Vagina (tissue), 2 donors: ENCODE data around the gene ZFYVE16. TPM values are rescaled to one million over a fixed set of nuclear protein-coding genes. Genes with fewer than 3 reads are reported as not detected.
"Not testable (repeated sequence)": the region's sequence is repeated elsewhere in the genome, so short reads cannot be mapped to it uniquely, and the experiment has no call there.

ENCODE experiments used
- DNase-seq, 2 donors: peaks; one replicate each; pipeline ENCODE4 v3.0.0-alpha.2; 2017; ENCODE audit errors: extremely low spot score in 2 of 2
- H3K27ac ChIP-seq: fragments of 200-600 bp; sonication (generic); one replicate; pipeline ENCODE4 v1.5.1; 2019
- H3K27me3 ChIP-seq: fragments of 200-600 bp; sonication (generic); one replicate; pipeline ENCODE4 v1.5.1; 2019
- H3K36me3 ChIP-seq, 2 donors: fragments of 200-600 bp; sonication (generic); one replicate each; pipeline ENCODE4 v1.5.1; 2017 to 2019
- H3K4me1 ChIP-seq: fragments of 200-600 bp; sonication (generic); one replicate; pipeline ENCODE4 v1.5.1; 2019
- H3K4me3 ChIP-seq, 2 donors: fragments of 200-600 bp; sonication (generic); 1 replicate in 1 of 2; 2 replicates in 1 of 2; pipeline ENCODE4 v1.5.1; 2016 to 2019
- H3K9me3 ChIP-seq: fragments of 200-600 bp; sonication (generic); one replicate; pipeline ENCODE4 v1.5.1; 2019
- POLR2A ChIP-seq, 2 donors: fragments of 450-650 bp; IDR thresholded peaks; one replicate each; pipeline ENCODE4 v1.6.1; 2017; ENCODE audit warnings: antibody characterized with exemption in 2 of 2, mild to moderate bottlenecking in 2 of 2, moderate library complexity in 2 of 2
- POLR2AphosphoS5 ChIP-seq, 2 donors: sonication (generic); formaldehyde crosslinking; IDR thresholded peaks; one replicate each; pipeline ENCODE4 v1.9.0; 2017; ENCODE audit warnings: antibody characterized with exemption in 2 of 2, mild to moderate bottlenecking in 2 of 2, low read depth in 1 of 2; ENCODE audit not compliant: insufficient read depth in 1 of 2
- intact Hi-C: fragments of 100-400 bp; cut with DNase I; formaldehyde crosslinking; loops from one replicate; pipeline ENCODE4 v1.15.1; 2023
- total RNA-seq: library from RNA; depleted of rRNA; stranded (reverse); fragments of >200 nt; gene quantifications from one replicate; pipeline ENCODE4 v1.2.3, GENCODE V29; 2016
- TF ChIP-seq, protein P1 (sequence below), 3 experiments: fragments of 450-650 bp in 2 of 3; fragments of 200-600 bp in 1 of 3; sonication (generic) in 1 of 3; IDR thresholded peaks; one replicate each; pipeline ENCODE4 v1.5.1; 2017 to 2019; ENCODE audit warnings: antibody characterized with exemption in 3 of 3, mild to moderate bottlenecking in 2 of 3, moderate library complexity in 2 of 3

Gene ZFYVE16
- total RNA-seq, 1 donor from 2014 or later: 28.2 TPM

DNA sequence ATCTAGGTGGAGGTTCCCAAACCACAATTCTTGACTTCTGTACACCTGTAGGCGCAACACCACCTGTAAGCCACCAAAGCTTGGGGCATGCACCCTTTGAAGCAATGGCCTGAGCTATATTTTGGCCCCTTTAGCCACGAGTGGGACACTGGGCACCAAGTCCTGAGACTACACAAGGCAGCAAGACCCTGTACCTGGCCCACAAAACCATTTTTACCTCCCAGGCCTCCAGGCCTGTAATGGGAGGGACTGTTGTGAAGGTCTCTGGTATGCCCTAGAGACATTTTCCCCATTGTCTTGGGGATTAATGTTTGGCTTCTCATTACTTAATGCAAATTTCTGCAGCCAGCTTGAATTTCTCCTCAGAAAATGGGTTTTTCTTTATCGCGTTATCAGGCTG is 55.4 kb downstream of the ZFYVE16 start:
- Histone ChIP-seq H3K27ac (no peak overlapping the region), H3K4me3 (no peak overlapping the region), H3K9me3 (no peaks in the 10 kb centered on the region), H3K27me3 (no peaks in the 10 kb centered on the region), H3K36me3 (peaks cover 0 to 41% of the 10 kb centered on the region in 2 donors), H3K4me1 (no peaks in the 10 kb centered on the region)
- intact Hi-C loops: no loop called here
- TF ChIP-seq, protein P1, sequence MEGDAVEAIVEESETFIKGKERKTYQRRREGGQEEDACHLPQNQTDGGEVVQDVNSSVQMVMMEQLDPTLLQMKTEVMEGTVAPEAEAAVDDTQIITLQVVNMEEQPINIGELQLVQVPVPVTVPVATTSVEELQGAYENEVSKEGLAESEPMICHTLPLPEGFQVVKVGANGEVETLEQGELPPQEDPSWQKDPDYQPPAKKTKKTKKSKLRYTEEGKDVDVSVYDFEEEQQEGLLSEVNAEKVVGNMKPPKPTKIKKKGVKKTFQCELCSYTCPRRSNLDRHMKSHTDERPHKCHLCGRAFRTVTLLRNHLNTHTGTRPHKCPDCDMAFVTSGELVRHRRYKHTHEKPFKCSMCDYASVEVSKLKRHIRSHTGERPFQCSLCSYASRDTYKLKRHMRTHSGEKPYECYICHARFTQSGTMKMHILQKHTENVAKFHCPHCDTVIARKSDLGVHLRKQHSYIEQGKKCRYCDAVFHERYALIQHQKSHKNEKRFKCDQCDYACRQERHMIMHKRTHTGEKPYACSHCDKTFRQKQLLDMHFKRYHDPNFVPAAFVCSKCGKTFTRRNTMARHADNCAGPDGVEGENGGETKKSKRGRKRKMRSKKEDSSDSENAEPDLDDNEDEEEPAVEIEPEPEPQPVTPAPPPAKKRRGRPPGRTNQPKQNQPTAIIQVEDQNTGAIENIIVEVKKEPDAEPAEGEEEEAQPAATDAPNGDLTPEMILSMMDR (IDR thresholded peaks at IDR 0.05): no peak
- TF ChIP-seq POLR2AphosphoS5 (IDR thresholded peaks at IDR 0.05; ENCODE audit: insufficient read depth in 1 of 2, low read depth in 1 of 2) (no peak), POLR2A (IDR thresholded peaks at IDR 0.05) (no peak)
- no peak for DNase-seq

DNA sequence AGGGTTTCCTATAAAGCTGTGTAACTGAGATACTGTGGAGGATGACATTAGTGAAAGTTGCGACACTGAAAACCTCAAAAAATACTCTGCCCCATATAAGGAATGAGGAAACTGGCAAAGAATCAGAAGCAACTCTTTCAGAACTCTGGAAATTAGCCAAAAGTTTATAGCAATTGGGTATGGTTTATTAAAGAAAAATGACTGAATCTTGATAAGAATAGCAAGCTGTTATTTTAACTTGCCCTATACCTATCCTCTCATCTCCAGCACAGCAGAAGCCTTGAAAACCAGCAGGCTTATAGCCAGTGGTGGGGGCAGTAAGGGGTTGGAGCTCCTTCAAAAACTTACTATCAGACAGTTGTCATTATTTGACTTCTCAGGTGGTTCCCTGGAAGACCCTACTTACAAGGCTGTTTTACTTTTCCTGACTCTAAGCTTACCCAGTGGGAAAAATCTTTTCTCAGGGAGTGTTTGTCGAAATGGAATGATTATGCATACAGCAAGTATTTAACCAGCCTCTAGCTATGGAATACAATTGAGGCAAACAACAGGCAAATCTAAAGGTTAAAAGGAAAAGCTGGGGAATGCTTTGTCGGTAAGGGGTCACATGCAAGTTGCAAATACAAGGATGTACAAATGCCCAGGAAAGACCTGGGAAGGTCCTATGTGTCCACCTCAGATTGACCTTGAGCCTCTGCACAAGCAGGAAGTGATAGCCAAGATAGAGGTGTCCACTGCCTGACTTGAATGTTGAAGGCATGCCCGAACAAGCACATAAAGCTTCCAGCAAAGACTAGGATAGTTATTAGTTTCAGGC is 59.0 kb downstream of the ZFYVE16 start:
- DNase-seq: no peak
- Histone ChIP-seq H3K9me3 (peaks cover 10% of the 10 kb centered on the region), H3K36me3 (peaks cover 0 to 37% of the 10 kb centered on the region in 2 donors), H3K4me1 (no peaks in the 10 kb centered on the region), H3K27ac (no peak overlapping the region), H3K27me3 (no peaks in the 10 kb centered on the region), H3K4me3 (no peak overlapping the region)
- intact Hi-C loops: no loop called here
- TF ChIP-seq, protein P1 (IDR thresholded peaks at IDR 0.05): no peak
- TF ChIP-seq POLR2AphosphoS5 (IDR thresholded peaks at IDR 0.05; ENCODE audit: insufficient read depth in 1 of 2, low read depth in 1 of 2) (no peak), POLR2A (IDR thresholded peaks at IDR 0.05) (no peak)

DNA sequence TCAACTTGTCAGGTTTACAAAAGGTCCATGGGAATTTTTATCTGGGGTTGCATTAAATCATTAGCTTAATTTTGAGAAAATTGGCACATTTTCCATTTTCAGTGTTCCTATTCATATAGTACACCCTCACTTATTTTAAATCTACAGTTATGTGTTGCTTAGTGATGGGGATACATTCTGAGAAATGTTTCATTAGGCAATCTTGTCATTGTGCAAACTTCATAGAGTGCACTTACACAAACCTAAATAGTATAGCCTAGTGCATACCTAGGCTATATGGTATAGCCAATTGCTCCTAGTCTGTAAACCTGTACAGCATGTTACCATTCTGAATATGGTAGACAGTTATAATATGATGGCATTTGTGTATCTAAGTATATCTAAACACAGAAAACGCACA is 60.3 kb downstream of the ZFYVE16 start:
- no peaks in the 10 kb centered on the region for H3K27me3 ChIP-seq
- no peaks in the 10 kb centered on the region for H3K4me1 ChIP-seq
- H3K9me3 ChIP-seq: peaks cover 10% of the 10 kb centered on the region
- peaks cover 0 to 33% of the 10 kb centered on the region in 2 donors for H3K36me3 ChIP-seq
- DNase-seq: no peak
- no peak overlapping the region for H3K4me3 ChIP-seq
- no peak for TF ChIP-seq POLR2AphosphoS5 (IDR thresholded peaks at IDR 0.05; ENCODE audit: insufficient read depth in 1 of 2, low read depth in 1 of 2)
- intact Hi-C loops: no loop called here
- H3K27ac ChIP-seq: no peak overlapping the region

DNA sequence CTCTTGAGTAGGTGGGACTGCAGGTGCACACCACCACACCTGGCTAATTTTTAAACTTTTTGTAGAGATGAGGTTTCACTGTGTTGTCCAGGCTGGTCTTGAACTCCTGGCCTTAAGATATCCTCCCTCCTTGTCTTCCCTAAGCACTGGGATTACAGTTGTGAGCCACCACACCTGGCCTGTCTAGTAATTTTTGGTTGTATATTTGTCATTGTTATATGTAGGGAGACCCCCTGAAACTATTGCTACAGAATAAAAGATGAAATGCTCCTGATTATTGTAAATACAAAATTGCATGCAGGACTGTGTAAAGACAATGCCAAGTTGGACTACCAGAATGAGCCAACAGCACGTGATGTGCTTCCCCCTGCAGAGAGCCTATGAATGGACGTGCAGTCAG is 62.8 kb downstream of the ZFYVE16 start:
- H3K27ac ChIP-seq, DNase-seq, H3K27me3 ChIP-seq, H3K4me1 ChIP-seq, H3K4me3 ChIP-seq, intact Hi-C loops: not testable (repeated sequence)
- peaks cover 6 to 25% of the 10 kb centered on the region in 2 donors for H3K36me3 ChIP-seq
- peaks cover 10% of the 10 kb centered on the region for H3K9me3 ChIP-seq

DNA sequence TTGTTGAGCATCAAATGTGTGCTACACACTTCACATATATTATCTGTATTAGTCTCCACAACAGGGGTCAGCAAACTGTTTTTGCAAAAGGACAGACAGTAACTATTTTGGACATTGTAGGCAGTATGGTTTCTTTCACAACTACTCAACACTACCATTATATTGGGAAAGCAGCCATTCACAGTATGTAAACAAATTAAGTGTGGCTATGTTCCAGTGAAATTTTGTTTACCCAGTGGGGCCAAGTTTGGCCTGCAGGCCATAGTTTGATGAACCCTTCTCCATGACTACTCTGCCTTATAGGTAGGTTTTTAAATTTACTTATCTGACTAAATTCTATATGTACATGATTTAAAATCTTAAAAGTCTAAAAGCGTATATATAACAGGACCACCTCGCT is 67.1 kb downstream of the ZFYVE16 start:
- no peak overlapping the region for H3K27ac ChIP-seq
- H3K4me1 ChIP-seq: no peaks in the 10 kb centered on the region
- DNase-seq: no peak
- TF ChIP-seq, protein P1 (IDR thresholded peaks at IDR 0.05): no peak
- no peak for TF ChIP-seq POLR2AphosphoS5 (IDR thresholded peaks at IDR 0.05; ENCODE audit: insufficient read depth in 1 of 2, low read depth in 1 of 2)
- H3K4me3 ChIP-seq: no peak overlapping the region
- intact Hi-C loops: no loop called here
- H3K27me3 ChIP-seq: no peaks in the 10 kb centered on the region
- H3K9me3 ChIP-seq: peaks cover 10% of the 10 kb centered on the region
- peaks cover 6 to 28% of the 10 kb centered on the region in 2 donors for H3K36me3 ChIP-seq

DNA sequence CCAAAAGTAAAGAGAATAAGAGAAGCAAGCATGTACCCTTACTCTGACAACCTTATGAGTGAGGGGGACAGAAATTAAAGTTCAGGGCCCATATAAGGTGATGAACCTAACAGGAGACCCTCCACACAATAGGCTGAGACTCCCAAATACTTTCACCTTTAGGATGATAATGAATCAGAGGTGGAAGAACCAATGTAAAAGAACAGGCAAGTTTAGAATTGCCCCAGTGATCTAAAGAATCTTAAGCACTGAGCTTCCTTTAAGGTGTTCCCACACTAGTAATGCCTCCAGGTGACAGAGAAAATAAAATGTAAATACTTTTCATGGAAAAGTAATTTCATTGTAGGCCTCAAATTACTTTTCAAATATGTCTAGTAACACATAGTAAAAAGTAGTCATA is 71.8 kb downstream of the ZFYVE16 start:
- no peaks in the 10 kb centered on the region for H3K9me3 ChIP-seq
- H3K4me1 ChIP-seq: no peaks in the 10 kb centered on the region
- H3K27me3 ChIP-seq: no peaks in the 10 kb centered on the region
- H3K36me3 ChIP-seq: peaks cover under 1 to 34% of the 10 kb centered on the region in 2 donors
- H3K27ac ChIP-seq: no peak overlapping the region
- TF ChIP-seq POLR2A (IDR thresholded peaks at IDR 0.05) (no peak), POLR2AphosphoS5 (IDR thresholded peaks at IDR 0.05; ENCODE audit: insufficient read depth in 1 of 2, low read depth in 1 of 2) (no peak)
- TF ChIP-seq, protein P1 (IDR thresholded peaks at IDR 0.05): no peak
- no peak overlapping the region for H3K4me3 ChIP-seq
- DNase-seq: no peak
- intact Hi-C loops: no loop called here
